Thyroid gland (tissue), 4 donors: Measurements from ENCODE around the gene KRTAP3-3. TPM values are rescaled to one million over a fixed set of nuclear protein-coding genes. Genes with fewer than 3 reads are reported as not detected.
"Not testable (repeated sequence)": the region's sequence is repeated elsewhere in the genome, so short reads cannot be mapped to it uniquely, and the experiment has no call there.

Experiments used
- DNase-seq, 2 donors: peaks; one replicate each; pipeline ENCODE4 v3.0.0-alpha.2; 2019
- H3K27ac ChIP-seq, 3 donors: fragments of 200-600 bp; sonication (generic); 1 replicate in 2 of 3; 2 replicates in 1 of 3; pipeline ENCODE4 v1.5.1; 2016 to 2019; ENCODE audit warnings: mild to moderate bottlenecking in 1 of 3, moderate library complexity in 1 of 3
- H3K27me3 ChIP-seq: fragments of 200-600 bp; sonication (generic); one replicate; pipeline ENCODE4 v1.5.1; 2019
- H3K36me3 ChIP-seq, 2 donors: fragments of 200-600 bp; sonication (generic); one replicate each; pipeline ENCODE4 v1.5.1; 2016 to 2019
- H3K4me1 ChIP-seq, 2 donors: fragments of 200-600 bp; sonication (generic); one replicate each; pipeline ENCODE4 v1.5.1; 2017 to 2019
- H3K4me3 ChIP-seq, 3 donors: fragments of 200-600 bp; sonication (generic); replicated peaks in 1 of 3; 1 replicate in 2 of 3; 2 replicates in 1 of 3; pipeline ENCODE4 v1.5.1; 2016; ENCODE audit warnings: mild to moderate bottlenecking in 1 of 3
- H3K9me3 ChIP-seq: fragments of 200-600 bp; sonication (generic); one replicate; pipeline ENCODE4 v1.5.1; 2017
- POLR2A ChIP-seq, 2 donors: fragments of 450-650 bp; IDR thresholded peaks; one replicate each; pipeline ENCODE4 v1.6.1; 2017; ENCODE audit warnings: antibody characterized with exemption in 2 of 2, mild to moderate bottlenecking in 2 of 2, moderate library complexity in 1 of 2
- WGBS, 2 donors: methylation state at CpG; one replicate each; pipeline ENCODE4 v1.1.5; 2017; 5-methylcytosine and 5-hydroxymethylcytosine counted together
- intact Hi-C: fragments of 100-400 bp; cut with DNase I; formaldehyde crosslinking; loops from one replicate; pipeline ENCODE4 v1.15.1; 2023
- total RNA-seq, 4 donors: library from RNA; depleted of rRNA; stranded (reverse); fragments of >200 nt; gene quantifications; one replicate each; pipeline ENCODE4 v1.2.3, GENCODE V29; 2016
- TF ChIP-seq, protein P1 (sequence below), 6 experiments: fragments of 200-600 bp in 3 of 6; fragments of 450-650 bp in 3 of 6; sonication (generic) in 3 of 6; IDR thresholded peaks; one replicate each; pipeline ENCODE4 v1.5.1; 2016 to 2019; ENCODE audit warnings: antibody characterized with exemption in 6 of 6, mild to moderate bottlenecking in 2 of 6, inconsistent platforms in 1 of 6, moderate library complexity in 1 of 6

KRTAP3-3 gene
- total RNA-seq: not detected

DNA sequence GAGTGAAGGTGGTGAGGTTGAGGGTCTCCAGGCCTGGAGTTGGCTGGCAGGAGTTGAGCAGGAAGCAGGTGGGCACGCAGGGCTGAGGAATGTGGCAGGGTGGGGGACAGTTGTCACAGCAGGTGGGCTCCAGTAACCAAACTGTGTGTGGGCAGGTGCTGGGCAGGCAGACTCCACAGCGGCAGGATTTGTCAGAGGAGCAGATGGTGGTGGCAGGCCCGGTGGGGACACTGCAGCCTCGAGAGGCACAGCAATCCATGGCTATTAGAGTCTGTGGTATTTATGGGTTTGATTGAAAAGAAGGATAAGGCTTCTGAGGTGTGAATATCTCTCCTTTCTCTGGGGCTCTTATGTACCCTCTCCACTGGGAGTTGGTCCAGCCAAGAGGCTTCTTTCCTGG lies at the start of gene KRTAP3-3:
Gene KRTAP3-3, minus strand, starts transcription at position 326 of the 400 bp plus-strand sequence. Its CDS starts 67 bp downstream, at position 259.
- intact Hi-C loops: no loop called here
- whole genome bisulfite sequencing, 2 donors: 44 to 59% methylated on average over 4 of the region's 4 CpGs
- no peak for DNase-seq

DNA sequence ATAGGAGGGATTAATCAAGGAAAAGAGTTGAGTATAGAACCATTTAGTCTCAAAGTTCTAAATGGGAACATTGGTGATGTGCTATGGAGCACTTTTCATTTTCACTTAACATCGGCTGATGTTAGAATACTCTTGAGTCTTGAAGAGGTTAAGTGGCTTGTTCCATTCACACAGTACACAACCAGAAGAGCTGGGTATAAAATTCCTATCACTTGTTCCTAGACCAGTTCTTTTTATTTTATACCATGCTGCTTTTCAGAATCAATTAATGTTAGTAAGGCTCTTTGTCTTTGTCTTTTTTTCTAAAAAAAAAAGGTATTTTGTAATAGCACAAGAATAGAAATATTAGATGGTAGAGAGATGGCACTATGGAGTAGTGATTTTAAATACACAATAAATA lies 49.0 kb upstream of the KRTAP3-3 start:
- H3K27ac ChIP-seq: no peak overlapping the region
- no peak for TF ChIP-seq POLR2A (IDR thresholded peaks at IDR 0.05)
- TF ChIP-seq, protein P1, sequence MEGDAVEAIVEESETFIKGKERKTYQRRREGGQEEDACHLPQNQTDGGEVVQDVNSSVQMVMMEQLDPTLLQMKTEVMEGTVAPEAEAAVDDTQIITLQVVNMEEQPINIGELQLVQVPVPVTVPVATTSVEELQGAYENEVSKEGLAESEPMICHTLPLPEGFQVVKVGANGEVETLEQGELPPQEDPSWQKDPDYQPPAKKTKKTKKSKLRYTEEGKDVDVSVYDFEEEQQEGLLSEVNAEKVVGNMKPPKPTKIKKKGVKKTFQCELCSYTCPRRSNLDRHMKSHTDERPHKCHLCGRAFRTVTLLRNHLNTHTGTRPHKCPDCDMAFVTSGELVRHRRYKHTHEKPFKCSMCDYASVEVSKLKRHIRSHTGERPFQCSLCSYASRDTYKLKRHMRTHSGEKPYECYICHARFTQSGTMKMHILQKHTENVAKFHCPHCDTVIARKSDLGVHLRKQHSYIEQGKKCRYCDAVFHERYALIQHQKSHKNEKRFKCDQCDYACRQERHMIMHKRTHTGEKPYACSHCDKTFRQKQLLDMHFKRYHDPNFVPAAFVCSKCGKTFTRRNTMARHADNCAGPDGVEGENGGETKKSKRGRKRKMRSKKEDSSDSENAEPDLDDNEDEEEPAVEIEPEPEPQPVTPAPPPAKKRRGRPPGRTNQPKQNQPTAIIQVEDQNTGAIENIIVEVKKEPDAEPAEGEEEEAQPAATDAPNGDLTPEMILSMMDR (IDR thresholded peaks at IDR 0.05): no peak
- H3K36me3 ChIP-seq: no peaks in the 10 kb centered on the region
- H3K4me1 ChIP-seq: no peaks in the 10 kb centered on the region
- WGBS, 2 donors: 77 to 83% methylated on average over 1 of the region's 1 CpG
- H3K4me3 ChIP-seq: no peak overlapping the region
- H3K27me3 ChIP-seq: no peaks in the 10 kb centered on the region
- no peak for DNase-seq
- intact Hi-C loops: no loop called here
- H3K9me3 ChIP-seq: no peaks in the 10 kb centered on the region

More for the DNA sequence above, at the start of gene KRTAP3-3:
- Histone ChIP-seq H3K4me1 (no peaks in the 10 kb centered on the region), H3K27ac (no peak within 1 kb of the TSS), H3K9me3 (no peaks in the 10 kb centered on the region), H3K4me3 (no peak within 1 kb of the TSS), H3K27me3 (no peaks in the 10 kb centered on the region), H3K36me3 (no peaks in the 10 kb centered on the region)
- TF ChIP-seq POLR2A (IDR thresholded peaks at IDR 0.05): no peak
- TF ChIP-seq, protein P1 (IDR thresholded peaks at IDR 0.05): no peak

DNA sequence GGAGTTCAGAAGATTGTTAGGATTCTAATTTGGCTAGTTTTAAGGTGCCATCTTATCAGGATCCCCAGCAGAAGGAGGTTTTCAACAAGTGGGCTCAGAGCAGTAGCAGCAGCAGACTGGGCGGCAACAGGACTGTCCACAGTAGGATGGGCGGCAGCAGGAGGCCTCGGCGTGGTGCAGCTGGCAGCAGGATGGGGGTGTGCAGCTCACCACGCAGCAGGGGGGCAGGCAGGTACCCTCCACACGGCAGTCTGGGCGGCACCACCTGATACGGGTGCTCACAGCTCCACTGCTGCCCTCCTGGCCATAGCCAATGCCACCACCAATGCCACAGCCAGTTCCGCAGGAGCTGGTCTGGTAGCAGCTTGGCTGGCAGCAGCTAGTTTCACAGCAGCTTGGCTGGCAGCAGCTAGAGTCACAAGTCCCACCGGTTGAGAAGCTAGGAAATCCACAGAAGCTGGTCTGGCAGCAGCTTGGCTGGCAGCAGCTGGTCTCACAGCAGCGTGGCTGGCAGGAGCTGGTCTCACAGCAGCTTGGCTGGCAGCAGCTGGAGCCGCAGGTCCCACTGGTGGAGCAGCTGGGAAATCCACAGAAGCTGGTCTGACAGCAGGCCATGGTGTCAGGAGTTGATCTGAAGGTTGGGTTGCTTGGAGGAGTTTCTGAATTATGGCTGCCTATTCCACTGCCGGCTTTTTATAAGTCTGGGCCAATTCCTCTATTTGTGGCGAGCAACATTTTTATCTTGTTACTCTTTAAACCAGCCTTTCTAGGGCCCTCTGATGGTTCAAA lies 47.0 kb upstream of the KRTAP3-3 start, which contains the start of gene KRTAP1-1:
Gene KRTAP1-1, minus strand, starts transcription at position 668 of the 789 bp plus-strand sequence. Its CDS starts 53 bp downstream, at position 615.
- WGBS, 2 donors: 77 to 84% methylated on average over 3 to 12 of the region's 14 CpGs
- H3K36me3 ChIP-seq, DNase-seq, H3K4me1 ChIP-seq, intact Hi-C loops, H3K27me3 ChIP-seq, H3K9me3 ChIP-seq, H3K27ac ChIP-seq, H3K4me3 ChIP-seq: not testable (repeated sequence)

DNA sequence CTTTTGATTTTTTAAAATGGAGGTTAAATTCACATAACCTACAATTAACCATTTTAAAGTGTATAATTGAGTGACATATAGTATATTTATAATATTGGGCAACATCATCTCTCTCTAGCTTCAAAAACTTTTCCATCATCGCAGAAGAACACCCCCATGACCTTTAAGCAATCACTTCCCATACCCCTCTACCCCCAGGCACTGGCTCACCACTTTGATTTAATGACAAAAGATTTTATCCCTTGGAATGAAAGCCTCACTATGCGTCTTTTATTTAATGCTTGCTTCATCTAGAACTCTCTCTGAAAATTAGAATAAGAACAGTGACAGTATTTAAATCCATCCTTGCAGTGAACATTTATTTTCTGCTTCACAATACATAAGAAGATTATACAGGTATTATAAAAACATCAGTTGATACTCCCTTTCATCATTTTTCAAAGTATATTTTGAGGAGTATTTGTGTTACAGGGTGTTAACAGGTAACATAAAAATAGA lies 43.9 kb upstream of the KRTAP3-3 start:
- WGBS, 2 donors: 80 to 83% methylated on average over 2 of the region's 2 CpGs
- Histone ChIP-seq H3K36me3 (no peaks in the 10 kb centered on the region), H3K9me3 (no peaks in the 10 kb centered on the region), H3K4me1 (no peaks in the 10 kb centered on the region), H3K4me3 (no peak overlapping the region), H3K27ac (no peak overlapping the region), H3K27me3 (no peaks in the 10 kb centered on the region)
- no peak for TF ChIP-seq POLR2A (IDR thresholded peaks at IDR 0.05)
- TF ChIP-seq, protein P1 (IDR thresholded peaks at IDR 0.05): no peak
- DNase-seq: no peak
- intact Hi-C loops: no loop called here

DNA sequence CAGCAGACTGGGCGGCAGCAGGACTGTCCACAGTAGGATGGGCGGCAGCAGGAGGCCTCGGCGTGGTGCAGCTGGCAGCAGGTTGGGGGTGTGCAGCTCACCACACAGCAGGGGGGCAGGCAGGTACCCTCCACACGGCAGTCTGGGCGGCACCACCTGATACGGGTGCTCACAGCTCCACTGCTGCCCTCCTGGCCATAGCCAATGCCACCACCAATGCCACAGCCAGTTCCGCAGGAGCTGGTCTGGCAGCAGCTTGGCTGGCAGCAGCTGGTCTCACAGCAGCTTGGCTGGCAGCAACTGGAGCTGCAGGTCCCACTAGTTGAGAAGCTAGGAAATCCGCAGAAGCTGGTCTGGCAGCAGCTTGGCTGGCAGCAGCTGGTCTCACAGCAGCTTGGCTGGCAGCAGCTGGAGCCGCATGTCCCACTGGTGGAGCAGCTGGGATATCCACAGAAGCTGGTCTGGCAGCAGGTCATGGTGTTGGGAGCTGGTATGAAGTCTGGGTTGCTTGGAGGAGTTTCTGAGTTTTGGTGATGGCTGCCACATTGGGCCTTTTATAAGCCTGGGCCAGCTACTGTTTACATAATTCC lies 40.5 kb upstream of the KRTAP3-3 start, which contains the start of gene KRTAP1-3:
Gene KRTAP1-3, minus strand, starts transcription at position 529 of the 590 bp plus-strand sequence. Its CDS starts 53 bp downstream, at position 476.
- H3K9me3 ChIP-seq, H3K27ac ChIP-seq, H3K36me3 ChIP-seq, intact Hi-C loops, H3K4me1 ChIP-seq, H3K4me3 ChIP-seq, DNase-seq, H3K27me3 ChIP-seq: not testable (repeated sequence)
- 85 to 88% methylated on average over 5 to 8 of the region's 10 CpGs for WGBS, 2 donors
